ENCODE data around the gene TYROBP.

Gene TYROBP

DNA sequence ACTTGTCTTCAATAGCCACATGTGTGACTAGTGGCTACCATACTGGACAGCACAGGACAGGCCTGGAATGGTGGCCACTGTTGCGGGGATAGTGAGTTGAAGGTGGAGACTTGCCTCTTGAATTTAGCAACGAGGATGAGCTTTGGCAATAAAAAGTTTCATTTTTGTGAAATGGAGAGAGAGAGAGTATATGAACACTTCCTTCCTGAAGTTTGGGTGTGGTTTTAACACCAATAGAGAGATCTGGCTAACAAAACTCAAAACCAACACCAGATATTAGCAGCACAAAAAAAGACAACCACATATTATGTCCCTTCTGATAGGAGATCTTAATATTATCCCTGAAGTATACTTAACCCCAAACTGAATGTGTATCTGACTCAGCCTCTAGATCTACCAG is 21.8 kb upstream of the TYROBP start:
- no peak for FAIRE-seq
- TF ChIP-seq CTCF (IDR thresholded peaks at IDR 0.05; ENCODE audit: insufficient read depth, missing control alignments), result no peak
- DNase-seq (ENCODE audit: insufficient read length, low spot score), result no peak

DNA sequence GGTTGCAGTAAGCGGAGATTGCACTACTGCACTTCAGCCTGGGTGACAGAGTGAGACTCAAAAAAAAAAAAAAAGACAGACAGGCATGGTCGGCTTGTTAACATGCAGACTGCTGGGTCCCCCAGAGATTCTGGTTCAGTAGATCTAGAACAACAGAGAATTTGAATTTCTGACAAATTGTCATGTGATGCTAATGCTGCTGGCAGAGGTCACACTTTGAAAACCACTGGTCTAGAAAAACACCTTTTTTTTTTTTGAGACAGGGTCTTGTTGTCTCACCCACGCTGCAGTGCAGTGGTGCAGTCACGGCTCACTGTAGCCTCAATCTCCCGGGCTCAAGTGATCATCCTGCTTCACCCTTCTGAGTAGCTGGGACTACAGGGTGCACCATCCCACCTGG is 20.4 kb upstream of the TYROBP start:
- FAIRE-seq (no peak), DNase-seq (ENCODE audit: insufficient read length, low spot score) (no peak)
- TF ChIP-seq CTCF (IDR thresholded peaks at IDR 0.05; ENCODE audit: insufficient read depth, missing control alignments), result no peak

DNA sequence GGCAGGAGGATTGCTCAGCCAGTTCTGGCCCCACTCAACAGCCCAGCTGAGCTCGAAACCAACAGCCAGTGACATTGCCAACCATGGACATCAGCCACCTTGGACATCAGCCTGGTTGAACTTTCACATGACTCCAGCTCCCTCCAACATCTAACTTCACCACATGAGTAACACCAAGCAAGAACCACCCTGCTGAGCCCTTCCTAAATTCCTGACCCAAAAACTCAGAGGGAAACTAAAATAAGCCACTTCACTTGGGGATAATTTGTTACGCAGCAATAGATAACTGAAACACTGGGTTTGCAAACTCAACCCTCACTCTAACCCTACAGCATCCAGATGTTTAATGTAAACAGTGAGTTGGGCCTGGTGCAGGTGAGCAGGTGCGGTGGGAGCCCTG is 17.4 kb upstream of the TYROBP start:
- no peak for DNase-seq (ENCODE audit: insufficient read length, low spot score)

DNA sequence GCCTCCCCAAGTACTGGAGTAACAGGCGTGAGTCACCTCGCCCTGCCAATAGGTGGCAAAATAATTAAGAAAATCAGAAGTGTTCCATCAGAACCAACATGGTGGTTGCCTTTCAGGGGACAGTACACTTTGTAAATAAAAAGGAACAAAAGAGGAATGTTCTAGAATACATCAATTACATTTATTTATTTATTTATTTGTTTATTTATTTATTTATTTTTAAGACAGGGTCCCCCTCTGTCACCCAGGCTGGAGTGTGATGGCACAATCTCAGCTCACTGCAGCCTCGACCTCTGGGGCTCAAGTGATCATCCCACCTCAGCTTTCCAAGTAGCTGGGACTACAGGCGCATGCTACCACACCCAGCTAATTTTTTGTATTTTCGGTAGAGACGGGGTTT is 12.9 kb upstream of the TYROBP start:
- TF ChIP-seq CTCF (IDR thresholded peaks at IDR 0.05; ENCODE audit: insufficient read depth, missing control alignments), result no peak
- no peak for FAIRE-seq

More for the DNA sequence above, 17.4 kb upstream of the TYROBP start:
- no peak for TF ChIP-seq CTCF (IDR thresholded peaks at IDR 0.05; ENCODE audit: insufficient read depth, missing control alignments)
- FAIRE-seq, result no peak

GRCh38 chr19:35919306-35919705 is 11.2 kb upstream of the TYROBP start:
- DNase-seq (ENCODE audit: insufficient read length, low spot score), result no peak
- TF ChIP-seq CTCF (IDR thresholded peaks at IDR 0.05; ENCODE audit: insufficient read depth, missing control alignments), result no peak
- FAIRE-seq, result no peak

More for the DNA sequence above, 12.9 kb upstream of the TYROBP start:
- no peak for DNase-seq (ENCODE audit: insufficient read length, low spot score)

GRCh38 chr19:35915443-35915842 is 7.3 kb upstream of the TYROBP start:
- TF ChIP-seq CTCF (IDR thresholded peaks at IDR 0.05; ENCODE audit: insufficient read depth, missing control alignments), result no peak
- DNase-seq (ENCODE audit: insufficient read length, low spot score) (no peak), FAIRE-seq (no peak)

DNA sequence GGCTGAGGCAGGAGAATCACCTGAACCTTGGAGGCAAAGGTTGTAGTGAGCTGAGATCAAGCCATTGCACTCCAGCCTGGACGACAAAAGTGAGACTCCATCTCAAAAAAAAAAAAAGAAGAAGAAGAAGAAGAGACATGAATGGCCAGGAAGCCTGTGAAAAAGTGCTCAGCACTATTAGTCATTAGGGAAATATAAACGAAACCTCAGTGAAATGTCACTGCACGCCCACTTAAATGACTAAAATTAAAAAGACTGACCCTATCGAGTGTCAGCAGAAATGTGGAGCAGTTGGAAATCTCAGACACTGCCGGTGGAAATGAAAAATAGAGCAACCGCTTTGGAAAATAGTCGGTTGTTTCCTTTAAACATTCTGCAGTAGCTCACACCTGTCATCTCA is 5.5 kb upstream of the TYROBP start:
- DNase-seq (ENCODE audit: insufficient read length, low spot score), result no peak
- no peak for TF ChIP-seq CTCF (IDR thresholded peaks at IDR 0.05; ENCODE audit: insufficient read depth, missing control alignments)
- FAIRE-seq, result no peak

All from D721Med (cell line).